GM23338 (cell line): ENCODE data around the gene DNAJC6. TPM values are rescaled to one million over a fixed set of nuclear protein-coding genes. Genes with fewer than 3 reads are reported as not detected.

Experiments used
- ATAC-seq: fragments of 200-7000 bp; cut with Tn5 transposase; 3 replicates; pipeline ENCODE4 v1.9.1; 2020
- DNase-seq: peaks from one replicate; pipeline ENCODE4 v3.0.0-alpha.2; 2015; ENCODE audit warnings: low spot score
- H2AFZ ChIP-seq: fragments of 200-600 bp; sonication (generic); 2 replicates; pipeline ENCODE4 v1.8.0; 2016; ENCODE audit warnings: antibody characterized with exemption, mild to moderate bottlenecking, moderate library complexity
- H3F3A ChIP-seq: fragments of 200-600 bp; sonication (generic); replicated peaks from 2 replicates; pipeline ENCODE4 v1.8.0; 2017; ENCODE audit warnings: antibody characterized with exemption, mixed run types, low read depth
- H3K27ac ChIP-seq: fragments of 200-600 bp; sonication (generic); 2 replicates; pipeline ENCODE4 v1.6.1; 2016; ENCODE audit warnings: low read depth
- H3K27me3 ChIP-seq: fragments of 200-600 bp; sonication (generic); 2 replicates; pipeline ENCODE4 v1.8.0; 2016; ENCODE audit warnings: mild to moderate bottlenecking, mixed run types, moderate library complexity; ENCODE audit not compliant: insufficient read depth
- H3K36me3 ChIP-seq: fragments of 200-600 bp; sonication (generic); 2 replicates; pipeline ENCODE4 v1.8.0; 2016; ENCODE audit warnings: mild to moderate bottlenecking; ENCODE audit not compliant: insufficient read depth
- H3K4me1 ChIP-seq: fragments of 200-600 bp; sonication (generic); 2 replicates; pipeline ENCODE4 v1.8.0; 2016; ENCODE audit warnings: mild to moderate bottlenecking, moderate library complexity; ENCODE audit not compliant: insufficient read depth
- H3K4me2 ChIP-seq: fragments of 200-600 bp; sonication (generic); 2 replicates; pipeline ENCODE4 v1.7.1; 2017; ENCODE audit warnings: mixed run types
- H3K4me3 ChIP-seq: fragments of 200-600 bp; sonication (generic); 2 replicates; pipeline ENCODE4 v1.6.1; 2016; ENCODE audit warnings: mixed run types
- H3K79me2 ChIP-seq: fragments of 200-600 bp; sonication (generic); replicated peaks from 2 replicates; pipeline ENCODE4 v1.8.0; 2017; ENCODE audit warnings: mild to moderate bottlenecking; ENCODE audit not compliant: insufficient read depth
- H3K9me2 ChIP-seq: fragments of 200-600 bp; sonication (generic); 2 replicates; pipeline ENCODE4 v1.8.0; 2017; ENCODE audit not compliant: insufficient read depth
- H4K20me1 ChIP-seq: fragments of 200-600 bp; sonication (generic); replicated peaks from 2 replicates; pipeline ENCODE4 v1.8.0; 2017; ENCODE audit warnings: mild to moderate bottlenecking; ENCODE audit not compliant: insufficient read depth
- H3K27ac Mint-ChIP-seq: 2 replicates; pipeline ENCODE4 v1.8.0; 2020; ENCODE audit warnings: inconsistent platforms, mild to moderate bottlenecking, moderate library complexity, mixed read lengths
- H3K27me3 Mint-ChIP-seq: 3 replicates; pipeline ENCODE4 v1.8.0; 2022; ENCODE audit warnings: low read depth, mild to moderate bottlenecking, moderate library complexity, mixed read lengths, inconsistent platforms; ENCODE audit not compliant: insufficient read depth, poor library complexity
- H3K36me3 Mint-ChIP-seq: 3 replicates; pipeline ENCODE4 v1.8.0; 2021; ENCODE audit warnings: low read depth, mild to moderate bottlenecking, inconsistent platforms, moderate library complexity, mixed read lengths
- H3K4me1 Mint-ChIP-seq: 3 replicates; pipeline ENCODE4 v1.8.0; 2020; ENCODE audit warnings: mild to moderate bottlenecking, inconsistent platforms, mixed read lengths
- H3K4me3 Mint-ChIP-seq: 3 replicates; pipeline ENCODE4 v1.8.0; 2021; ENCODE audit warnings: moderate library complexity, mild to moderate bottlenecking, inconsistent platforms, mixed read lengths
- H3K9me3 Mint-ChIP-seq: 3 replicates; pipeline ENCODE4 v1.8.0; 2020; ENCODE audit warnings: moderate library complexity, mild to moderate bottlenecking, inconsistent platforms, mixed read lengths
- CREB1 ChIP-seq: fragments of 250-450 bp; sonication (Bioruptor Pico); IDR thresholded peaks from 2 replicates; pipeline ENCODE4 v1.5.0; 2020; ENCODE audit warnings: low read depth, mild to moderate bottlenecking, moderate library complexity
- CTCF ChIP-seq, 2 experiments: fragments of 200-600 bp in 1 of 2; sonication (generic) in 1 of 2; conservative IDR thresholded peaks; 2 replicates each; pipeline versions ENCODE4 v1.5.1 to v1.6.1; 2016 to 2017; ENCODE audit warnings: antibody characterized with exemption in 2 of 2, low read depth in 2 of 2, mild to moderate bottlenecking in 2 of 2, moderate library complexity in 1 of 2
- ETS1 ChIP-seq: IDR thresholded peaks from 2 replicates; pipeline ENCODE4 v1.6.1; 2016; ENCODE audit warnings: antibody characterized with exemption
- EZH2 ChIP-seq: fragments of 200-600 bp; sonication (generic); IDR thresholded peaks from one replicate; pipeline ENCODE4 v1.8.0; 2017; ENCODE audit warnings: antibody characterized with exemption, mild to moderate bottlenecking, low read depth; ENCODE audit not compliant: unreplicated experiment
- EZH2phosphoT487 ChIP-seq: fragments of 200-600 bp; sonication (generic); IDR thresholded peaks from one replicate; pipeline ENCODE4 v1.8.1; 2018; ENCODE audit warnings: antibody characterized with exemption; ENCODE audit not compliant: unreplicated experiment
- JUNB ChIP-seq: IDR thresholded peaks from one replicate; pipeline ENCODE4 v1.6.1; 2016; ENCODE audit warnings: antibody characterized with exemption; ENCODE audit not compliant: unreplicated experiment
- NANOG ChIP-seq: IDR thresholded peaks from 2 replicates; pipeline ENCODE4 v1.6.1; 2016; ENCODE audit warnings: antibody characterized with exemption, borderline replicate concordance
- REST ChIP-seq: IDR thresholded peaks from one replicate; pipeline ENCODE4 v1.6.1; 2018; ENCODE audit warnings: antibody characterized with exemption; ENCODE audit not compliant: unreplicated experiment
- STAT1 ChIP-seq: IDR thresholded peaks from one replicate; pipeline ENCODE4 v1.6.1; 2016; ENCODE audit warnings: antibody characterized with exemption; ENCODE audit not compliant: unreplicated experiment
- ZNF114 ChIP-seq: fragments of 250-450 bp; sonication (Bioruptor Pico); IDR thresholded peaks from 2 replicates; pipeline ENCODE4 v1.5.0; 2020; ENCODE audit warnings: mild to moderate bottlenecking, moderate library complexity
- ZNF331 ChIP-seq: fragments of 250-450 bp; sonication (Bioruptor Pico); IDR thresholded peaks from 2 replicates; pipeline ENCODE4 v1.5.0; 2020; ENCODE audit warnings: low read depth, mild to moderate bottlenecking, moderate library complexity
- ZNF462 ChIP-seq: fragments of 250-450 bp; sonication (Bioruptor Pico); IDR thresholded peaks from 2 replicates; pipeline ENCODE4 v1.5.0; 2020; ENCODE audit warnings: mild to moderate bottlenecking, moderate library complexity
- polyA plus RNA-seq: library from polyadenylated mRNA; unstranded; fragments of >200 nt; fragmentation: Nextera tagmentation; extraction: Ambion mirVana; gene quantifications from 2 replicates; pipeline ENCODE4 v1.2.1, GENCODE V29; 2016
- total RNA-seq: library from RNA; depleted of rRNA; stranded (reverse); fragments of >200 nt; shearing (Covaris generic); gene quantifications from 2 replicates; pipeline ENCODE4 v1.2.3, GENCODE V29; 2014

The DNAJC6 gene
- total and polyA plus RNA-seq, 2 experiments from 2014 or later = 2.4 to 7.4 TPM

DNA sequence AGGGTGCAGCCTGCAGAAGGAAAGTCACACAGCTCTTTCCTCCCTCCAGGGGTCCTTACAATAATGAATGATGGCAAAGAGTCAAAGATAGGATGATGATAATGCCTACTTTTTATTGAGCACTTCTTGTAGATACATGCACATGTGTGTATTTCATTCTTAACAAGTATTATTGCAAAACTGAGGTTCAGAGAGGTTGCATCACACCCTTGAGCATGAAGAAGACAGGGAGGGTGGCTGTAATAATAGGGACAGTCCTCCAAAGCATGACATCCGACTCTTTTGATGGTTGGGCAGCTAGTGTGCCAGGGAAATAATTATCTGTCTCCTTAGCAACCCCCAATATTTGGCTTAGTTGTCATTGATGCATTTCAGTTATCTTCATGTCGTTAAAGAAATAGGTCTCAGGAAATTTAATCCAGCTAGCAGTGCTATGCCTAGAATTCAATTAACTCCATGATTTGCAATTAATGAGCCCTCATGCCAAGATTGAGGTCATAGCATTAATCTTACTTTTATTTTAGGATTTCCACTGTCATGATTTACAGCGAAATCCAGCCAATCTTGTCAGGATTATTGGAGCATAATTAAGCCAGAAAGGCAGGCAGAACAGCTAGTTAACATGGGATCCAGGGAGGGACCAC lies 35.0 kb downstream of the DNAJC6 start:
- H3K4me1 Mint-ChIP-seq = peaks cover 2% of the 10 kb centered on the region; the same call in 1 of the 3 replicates
- no peaks in the 10 kb centered on the region for H3K36me3 Mint-ChIP-seq
- no peaks in the 10 kb centered on the region for H3K79me2 ChIP-seq
- no peaks in the 10 kb centered on the region for H3K27me3 Mint-ChIP-seq
- no peaks in the 10 kb centered on the region for H3K9me3 Mint-ChIP-seq
- no peak overlapping the region for H3K27ac ChIP-seq
- no peak overlapping the region for H3K4me3 Mint-ChIP-seq
- H4K20me1 ChIP-seq = no peaks in the 10 kb centered on the region
- no peak overlapping the region for H3K4me2 ChIP-seq
- no peak overlapping the region for H2AFZ ChIP-seq
- H3K4me1 ChIP-seq = 0 out of 2 replicates have a peak, but pooled peaks cover 2% of the 10 kb centered on the region
- ATAC-seq (no peak), DNase-seq (no peak)
- H3K36me3 ChIP-seq = no peaks in the 10 kb centered on the region
- H3F3A ChIP-seq = no peaks in the 10 kb centered on the region
- no peak overlapping the region for H3K4me3 ChIP-seq
- no peak overlapping the region for H3K27ac Mint-ChIP-seq
- TF ChIP-seq CTCF (conservative IDR thresholded peaks at IDR 0.05; ENCODE audit: low read depth in 2 of 2) = no peak
- no peak for TF ChIP-seq CREB1 (CRISPR knock-in tag)
- TF ChIP-seq ZNF331 (CRISPR knock-in tag) = no peak
- TF ChIP-seq ZNF114 (CRISPR knock-in tag) = no peak
- no peak for TF ChIP-seq EZH2
- TF ChIP-seq REST = no peak
- no peak for TF ChIP-seq JUNB
- no peak for TF ChIP-seq EZH2phosphoT487
- no peak for TF ChIP-seq STAT1
- TF ChIP-seq ETS1 = no peak
- no peak for TF ChIP-seq ZNF462 (CRISPR knock-in tag)
- no peak for TF ChIP-seq NANOG
- H3K9me2 ChIP-seq = no peaks in the 10 kb centered on the region
- no peaks in the 10 kb centered on the region for H3K27me3 ChIP-seq
